WTC11 (cell line): ENCODE data around the gene BCAM. TPM values are rescaled to one million over a fixed set of nuclear protein-coding genes. Genes with fewer than 3 reads are reported as not detected.

Experiments used
- ATAC-seq: fragments of 200-7000 bp; cut with Tn5 transposase; 2 replicates; pipeline ENCODE4 v1.10.0; 2021; ENCODE audit warnings: mild to moderate bottlenecking, moderate library complexity
- CTCF ChIA-PET: fragments of 300-600 bp; sonication (Branson Sonifier 250); formaldehyde crosslinking; loops from one replicate; lab custom pipeline; 2021; ENCODE audit warnings: antibody characterized with exemption; lab: Charles Lee
- POLR2A ChIA-PET: fragments of 350-600 bp; sonication (Branson Sonifier 250); formaldehyde crosslinking; loops from one replicate; lab custom pipeline; 2021; ENCODE audit warnings: antibody characterized with exemption; lab: Charles Lee
- DNase-seq: peaks from one replicate; pipeline ENCODE4 v3.0.0; 2021; ENCODE audit warnings: low spot score
- H3K27ac Mint-ChIP-seq: 2 replicates; pipeline ENCODE4 v1.8.0; 2021; ENCODE audit warnings: mixed read lengths
- H3K27me3 Mint-ChIP-seq: 2 replicates; pipeline ENCODE4 v1.8.0; 2021; ENCODE audit warnings: low read depth, mild to moderate bottlenecking, moderate library complexity, mixed read lengths
- H3K36me3 Mint-ChIP-seq: 2 replicates; pipeline ENCODE4 v1.8.0; 2021; ENCODE audit warnings: mixed read lengths
- H3K4me1 Mint-ChIP-seq: 2 replicates; pipeline ENCODE4 v1.8.0; 2022; ENCODE audit warnings: mixed read lengths
- H3K4me3 Mint-ChIP-seq: 2 replicates; pipeline ENCODE4 v1.8.0; 2021; ENCODE audit warnings: mild to moderate bottlenecking, moderate library complexity, mixed read lengths
- H3K9me3 Mint-ChIP-seq: 2 replicates; pipeline ENCODE4 v1.8.0; 2021; ENCODE audit warnings: mixed read lengths
- CREM ChIP-seq: sonication (generic); formaldehyde crosslinking; IDR thresholded peaks from 2 replicates; pipeline ENCODE4 v1.8.1; 2022; ENCODE audit warnings: mild to moderate bottlenecking, missing genetic modification reagents, moderate library complexity
- FOXK1 ChIP-seq: sonication (generic); formaldehyde crosslinking; IDR thresholded peaks from 2 replicates; pipeline ENCODE4 v1.8.0; 2022; ENCODE audit warnings: mild to moderate bottlenecking, moderate library complexity, missing genetic modification reagents
- FOXP1 ChIP-seq: sonication (generic); formaldehyde crosslinking; IDR thresholded peaks from 2 replicates; pipeline ENCODE4 v1.8.0; 2022; ENCODE audit warnings: missing genetic modification reagents, mild to moderate bottlenecking, moderate library complexity, borderline replicate concordance
- IRF2 ChIP-seq: sonication (generic); formaldehyde crosslinking; IDR thresholded peaks from 2 replicates; pipeline ENCODE4 v1.8.0; 2022; ENCODE audit warnings: low read depth, missing genetic modification reagents, borderline replicate concordance
- JAZF1 ChIP-seq: fragments of 250-450 bp; sonication (Bioruptor Pico); IDR thresholded peaks from 2 replicates; pipeline ENCODE4 v1.9.0; 2021; ENCODE audit warnings: moderate library complexity, mild to moderate bottlenecking, inconsistent platforms
- MYBL2 ChIP-seq: sonication (generic); formaldehyde crosslinking; IDR thresholded peaks from 2 replicates; pipeline ENCODE4 v1.8.1; 2023; ENCODE audit warnings: mild to moderate bottlenecking, moderate library complexity, missing genetic modification reagents
- SMAD4 ChIP-seq: sonication (generic); formaldehyde crosslinking; IDR thresholded peaks from 2 replicates; pipeline ENCODE4 v1.8.0; 2022; ENCODE audit warnings: mild to moderate bottlenecking, missing genetic modification reagents
- TEAD1 ChIP-seq: sonication (generic); formaldehyde crosslinking; IDR thresholded peaks from 2 replicates; pipeline ENCODE4 v1.8.0; 2022; ENCODE audit warnings: mild to moderate bottlenecking, missing genetic modification reagents
- ZBTB21 ChIP-seq: sonication (generic); formaldehyde crosslinking; IDR thresholded peaks from 2 replicates; pipeline ENCODE4 v1.8.1; 2023; ENCODE audit warnings: mild to moderate bottlenecking, missing genetic modification reagents, borderline replicate concordance
- ZNF671 ChIP-seq: fragments of 250-450 bp; sonication (Bioruptor Pico); IDR thresholded peaks from 2 replicates; pipeline ENCODE4 v1.8.0; 2021; ENCODE audit warnings: mild to moderate bottlenecking
- total RNA-seq: library from RNA; stranded (reverse); gene quantifications from 3 replicates; pipeline ENCODE4 v1.2.3, GENCODE V29; 2021
- TF ChIP-seq, protein P1 (sequence below): fragments of 250-450 bp; sonication (Bioruptor Pico); conservative IDR thresholded peaks from 2 replicates; pipeline ENCODE4 v1.9.0; 2021; ENCODE audit warnings: mild to moderate bottlenecking
- TF ChIP-seq, protein P2 (sequence below): sonication (generic); formaldehyde crosslinking; IDR thresholded peaks from 2 replicates; pipeline ENCODE4 v1.8.0; 2023; ENCODE audit warnings: mild to moderate bottlenecking, missing genetic modification reagents
- TF ChIP-seq, protein P3 (sequence below): sonication (generic); formaldehyde crosslinking; IDR thresholded peaks from 2 replicates; pipeline ENCODE4 v1.8.1; 2023; ENCODE audit warnings: mild to moderate bottlenecking, moderate library complexity, missing genetic modification reagents
- TF ChIP-seq, protein P4 (sequence below): sonication (generic); formaldehyde crosslinking; IDR thresholded peaks from 2 replicates; pipeline ENCODE4 v1.8.1; 2022; ENCODE audit warnings: missing genetic modification reagents, borderline replicate concordance
- TF ChIP-seq, protein P5 (sequence below): sonication (generic); formaldehyde crosslinking; IDR thresholded peaks from 2 replicates; pipeline ENCODE4 v1.8.1; 2022; ENCODE audit warnings: low read depth, mild to moderate bottlenecking, moderate library complexity, missing genetic modification reagents, borderline replicate concordance
- TF ChIP-seq, protein P6 (sequence below): sonication (generic); formaldehyde crosslinking; IDR thresholded peaks from 2 replicates; pipeline ENCODE4 v1.8.0; 2022; ENCODE audit warnings: missing genetic modification reagents

The BCAM gene
- total RNA-seq, 1 experiment from 2014 or later, result 73.1 TPM

DNA sequence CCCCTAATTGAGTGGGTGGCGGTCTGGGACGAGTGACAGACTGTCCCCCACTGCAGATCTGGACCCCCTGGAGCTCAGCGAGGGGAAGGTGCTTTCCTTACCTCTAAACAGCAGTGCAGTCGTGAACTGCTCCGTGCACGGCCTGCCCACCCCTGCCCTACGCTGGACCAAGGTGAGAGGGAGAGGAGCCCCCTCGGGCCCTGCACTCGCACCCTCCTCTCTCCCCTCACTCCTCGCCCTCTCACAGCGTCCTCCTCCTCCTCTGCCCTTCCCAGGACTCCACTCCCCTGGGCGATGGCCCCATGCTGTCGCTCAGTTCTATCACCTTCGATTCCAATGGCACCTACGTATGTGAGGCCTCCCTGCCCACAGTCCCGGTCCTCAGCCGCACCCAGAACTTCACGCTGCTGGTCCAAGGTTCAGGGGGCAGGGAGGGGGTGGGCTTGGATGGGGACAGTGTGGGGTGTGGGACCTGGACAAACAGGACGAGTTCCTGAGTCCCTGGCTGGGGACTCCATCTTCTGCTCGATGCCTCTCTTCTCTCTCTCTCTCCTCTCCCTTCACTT, 9.6 kb downstream of the BCAM start (continued):
- TF ChIP-seq, protein P1, sequence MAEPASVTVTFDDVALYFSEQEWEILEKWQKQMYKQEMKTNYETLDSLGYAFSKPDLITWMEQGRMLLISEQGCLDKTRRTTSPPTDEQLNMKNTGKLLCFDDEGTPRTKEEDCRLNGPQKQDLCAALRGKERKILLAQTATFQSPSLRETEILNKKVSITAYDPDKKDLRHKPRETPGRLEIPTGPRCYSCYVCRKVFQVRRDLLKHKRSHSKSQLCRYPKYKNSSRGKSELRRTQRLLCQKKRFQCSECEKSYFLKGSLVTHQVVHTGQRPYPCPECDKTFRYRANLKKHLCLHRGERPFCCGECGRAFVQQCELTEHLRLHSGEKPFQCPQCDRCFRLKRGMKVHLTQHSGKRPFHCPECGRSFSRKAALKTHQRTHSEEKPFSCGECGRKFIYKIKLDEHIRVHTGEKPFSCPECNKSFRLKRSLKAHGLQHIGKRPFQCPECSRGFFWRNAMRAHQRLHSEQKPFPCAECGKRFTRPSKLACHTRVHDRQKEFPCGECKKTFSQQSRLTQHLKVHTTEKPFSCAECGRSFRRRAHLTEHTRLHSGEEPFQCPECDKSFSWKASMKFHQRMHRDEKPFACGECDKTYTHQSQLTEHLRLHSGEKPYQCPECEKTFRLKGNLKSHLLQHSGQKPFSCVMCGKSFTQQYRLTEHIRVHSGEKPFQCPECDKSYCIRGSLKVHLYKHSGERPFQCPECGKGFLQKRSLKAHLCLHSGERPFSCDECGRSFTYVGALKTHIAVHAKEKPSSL (CRISPR knock-in tag), result no peak
- TF ChIP-seq, protein P2, sequence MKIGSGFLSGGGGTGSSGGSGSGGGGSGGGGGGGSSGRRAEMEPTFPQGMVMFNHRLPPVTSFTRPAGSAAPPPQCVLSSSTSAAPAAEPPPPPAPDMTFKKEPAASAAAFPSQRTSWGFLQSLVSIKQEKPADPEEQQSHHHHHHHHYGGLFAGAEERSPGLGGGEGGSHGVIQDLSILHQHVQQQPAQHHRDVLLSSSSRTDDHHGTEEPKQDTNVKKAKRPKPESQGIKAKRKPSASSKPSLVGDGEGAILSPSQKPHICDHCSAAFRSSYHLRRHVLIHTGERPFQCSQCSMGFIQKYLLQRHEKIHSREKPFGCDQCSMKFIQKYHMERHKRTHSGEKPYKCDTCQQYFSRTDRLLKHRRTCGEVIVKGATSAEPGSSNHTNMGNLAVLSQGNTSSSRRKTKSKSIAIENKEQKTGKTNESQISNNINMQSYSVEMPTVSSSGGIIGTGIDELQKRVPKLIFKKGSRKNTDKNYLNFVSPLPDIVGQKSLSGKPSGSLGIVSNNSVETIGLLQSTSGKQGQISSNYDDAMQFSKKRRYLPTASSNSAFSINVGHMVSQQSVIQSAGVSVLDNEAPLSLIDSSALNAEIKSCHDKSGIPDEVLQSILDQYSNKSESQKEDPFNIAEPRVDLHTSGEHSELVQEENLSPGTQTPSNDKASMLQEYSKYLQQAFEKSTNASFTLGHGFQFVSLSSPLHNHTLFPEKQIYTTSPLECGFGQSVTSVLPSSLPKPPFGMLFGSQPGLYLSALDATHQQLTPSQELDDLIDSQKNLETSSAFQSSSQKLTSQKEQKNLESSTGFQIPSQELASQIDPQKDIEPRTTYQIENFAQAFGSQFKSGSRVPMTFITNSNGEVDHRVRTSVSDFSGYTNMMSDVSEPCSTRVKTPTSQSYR (CRISPR knock-in tag), result no peak
- no peak for TF ChIP-seq FOXK1 (CRISPR knock-in tag)
- TF ChIP-seq, protein P3, sequence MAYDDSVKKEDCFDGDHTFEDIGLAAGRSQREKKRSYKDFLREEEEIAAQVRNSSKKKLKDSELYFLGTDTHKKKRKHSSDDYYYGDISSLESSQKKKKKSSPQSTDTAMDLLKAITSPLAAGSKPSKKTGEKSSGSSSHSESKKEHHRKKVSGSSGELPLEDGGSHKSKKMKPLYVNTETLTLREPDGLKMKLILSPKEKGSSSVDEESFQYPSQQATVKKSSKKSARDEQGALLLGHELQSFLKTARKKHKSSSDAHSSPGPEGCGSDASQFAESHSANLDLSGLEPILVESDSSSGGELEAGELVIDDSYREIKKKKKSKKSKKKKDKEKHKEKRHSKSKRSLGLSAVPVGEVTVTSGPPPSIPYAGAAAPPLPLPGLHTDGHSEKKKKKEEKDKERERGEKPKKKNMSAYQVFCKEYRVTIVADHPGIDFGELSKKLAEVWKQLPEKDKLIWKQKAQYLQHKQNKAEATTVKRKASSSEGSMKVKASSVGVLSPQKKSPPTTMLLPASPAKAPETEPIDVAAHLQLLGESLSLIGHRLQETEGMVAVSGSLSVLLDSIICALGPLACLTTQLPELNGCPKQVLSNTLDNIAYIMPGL, result no peak

DNA sequence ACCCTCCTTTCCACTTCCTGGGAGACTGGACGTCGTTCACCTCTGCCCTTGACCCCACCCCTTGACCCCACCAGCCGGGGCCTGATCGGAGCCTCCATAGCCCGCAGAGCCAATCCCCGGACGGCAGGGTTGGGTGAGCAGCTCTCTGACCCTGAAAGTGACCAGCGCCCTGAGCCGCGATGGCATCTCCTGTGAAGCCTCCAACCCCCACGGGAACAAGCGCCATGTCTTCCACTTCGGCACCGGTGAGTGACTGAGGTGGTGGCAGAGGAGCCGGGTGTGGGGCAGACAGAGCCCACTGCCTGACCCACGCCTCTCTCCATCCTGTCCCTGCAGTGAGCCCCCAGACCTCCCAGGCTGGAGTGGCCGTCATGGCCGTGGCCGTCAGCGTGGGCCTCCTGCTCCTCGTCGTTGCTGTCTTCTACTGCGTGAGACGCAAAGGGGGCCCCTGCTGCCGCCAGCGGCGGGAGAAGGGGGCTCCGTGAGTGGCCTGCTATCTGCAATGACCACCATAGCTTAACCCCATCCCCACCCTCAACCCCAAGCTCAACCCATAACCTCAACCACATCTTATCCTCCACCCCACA, 10.4 kb downstream of the BCAM start:
- Mint-ChIP-seq H3K27me3 (peaks cover 81% of the 10 kb centered on the region), H3K9me3 (no peaks in the 10 kb centered on the region), H3K4me1 (no peaks in the 10 kb centered on the region), H3K4me3 (no peak overlapping the region), H3K27ac (no peak overlapping the region), H3K36me3 (peaks cover 18% of the 10 kb centered on the region)
- CTCF ChIA-PET, result no interaction called here
- DNase-seq, result no peak
- ATAC-seq, result no peak
- POLR2A ChIA-PET, result no interaction called here
- TF ChIP-seq MYBL2, result no peak
- TF ChIP-seq ZNF671 (CRISPR knock-in tag), result no peak
- TF ChIP-seq, protein P4, sequence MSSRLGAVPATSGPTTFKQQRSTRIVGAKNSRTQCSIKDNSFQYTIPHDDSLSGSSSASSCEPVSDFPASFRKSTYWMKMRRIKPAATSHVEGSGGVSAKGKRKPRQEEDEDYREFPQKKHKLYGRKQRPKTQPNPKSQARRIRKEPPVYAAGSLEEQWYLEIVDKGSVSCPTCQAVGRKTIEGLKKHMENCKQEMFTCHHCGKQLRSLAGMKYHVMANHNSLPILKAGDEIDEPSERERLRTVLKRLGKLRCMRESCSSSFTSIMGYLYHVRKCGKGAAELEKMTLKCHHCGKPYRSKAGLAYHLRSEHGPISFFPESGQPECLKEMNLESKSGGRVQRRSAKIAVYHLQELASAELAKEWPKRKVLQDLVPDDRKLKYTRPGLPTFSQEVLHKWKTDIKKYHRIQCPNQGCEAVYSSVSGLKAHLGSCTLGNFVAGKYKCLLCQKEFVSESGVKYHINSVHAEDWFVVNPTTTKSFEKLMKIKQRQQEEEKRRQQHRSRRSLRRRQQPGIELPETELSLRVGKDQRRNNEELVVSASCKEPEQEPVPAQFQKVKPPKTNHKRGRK (CRISPR knock-in tag), result no peak
- no peak for TF ChIP-seq FOXP1 (CRISPR knock-in tag)
- no peak for TF ChIP-seq IRF2 (CRISPR knock-in tag)
- TF ChIP-seq TEAD1 (CRISPR knock-in tag), result no peak
- TF ChIP-seq, protein P5, sequence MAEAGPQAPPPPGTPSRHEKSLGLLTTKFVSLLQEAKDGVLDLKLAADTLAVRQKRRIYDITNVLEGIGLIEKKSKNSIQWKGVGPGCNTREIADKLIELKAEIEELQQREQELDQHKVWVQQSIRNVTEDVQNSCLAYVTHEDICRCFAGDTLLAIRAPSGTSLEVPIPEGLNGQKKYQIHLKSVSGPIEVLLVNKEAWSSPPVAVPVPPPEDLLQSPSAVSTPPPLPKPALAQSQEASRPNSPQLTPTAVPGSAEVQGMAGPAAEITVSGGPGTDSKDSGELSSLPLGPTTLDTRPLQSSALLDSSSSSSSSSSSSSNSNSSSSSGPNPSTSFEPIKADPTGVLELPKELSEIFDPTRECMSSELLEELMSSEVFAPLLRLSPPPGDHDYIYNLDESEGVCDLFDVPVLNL, result no peak
- TF ChIP-seq JAZF1 (CRISPR knock-in tag), result no peak
- TF ChIP-seq ZBTB21 (CRISPR knock-in tag), result no peak
- no peak for TF ChIP-seq CREM (CRISPR knock-in tag)
- no peak for TF ChIP-seq SMAD4 (CRISPR knock-in tag)
- TF ChIP-seq, protein P6, sequence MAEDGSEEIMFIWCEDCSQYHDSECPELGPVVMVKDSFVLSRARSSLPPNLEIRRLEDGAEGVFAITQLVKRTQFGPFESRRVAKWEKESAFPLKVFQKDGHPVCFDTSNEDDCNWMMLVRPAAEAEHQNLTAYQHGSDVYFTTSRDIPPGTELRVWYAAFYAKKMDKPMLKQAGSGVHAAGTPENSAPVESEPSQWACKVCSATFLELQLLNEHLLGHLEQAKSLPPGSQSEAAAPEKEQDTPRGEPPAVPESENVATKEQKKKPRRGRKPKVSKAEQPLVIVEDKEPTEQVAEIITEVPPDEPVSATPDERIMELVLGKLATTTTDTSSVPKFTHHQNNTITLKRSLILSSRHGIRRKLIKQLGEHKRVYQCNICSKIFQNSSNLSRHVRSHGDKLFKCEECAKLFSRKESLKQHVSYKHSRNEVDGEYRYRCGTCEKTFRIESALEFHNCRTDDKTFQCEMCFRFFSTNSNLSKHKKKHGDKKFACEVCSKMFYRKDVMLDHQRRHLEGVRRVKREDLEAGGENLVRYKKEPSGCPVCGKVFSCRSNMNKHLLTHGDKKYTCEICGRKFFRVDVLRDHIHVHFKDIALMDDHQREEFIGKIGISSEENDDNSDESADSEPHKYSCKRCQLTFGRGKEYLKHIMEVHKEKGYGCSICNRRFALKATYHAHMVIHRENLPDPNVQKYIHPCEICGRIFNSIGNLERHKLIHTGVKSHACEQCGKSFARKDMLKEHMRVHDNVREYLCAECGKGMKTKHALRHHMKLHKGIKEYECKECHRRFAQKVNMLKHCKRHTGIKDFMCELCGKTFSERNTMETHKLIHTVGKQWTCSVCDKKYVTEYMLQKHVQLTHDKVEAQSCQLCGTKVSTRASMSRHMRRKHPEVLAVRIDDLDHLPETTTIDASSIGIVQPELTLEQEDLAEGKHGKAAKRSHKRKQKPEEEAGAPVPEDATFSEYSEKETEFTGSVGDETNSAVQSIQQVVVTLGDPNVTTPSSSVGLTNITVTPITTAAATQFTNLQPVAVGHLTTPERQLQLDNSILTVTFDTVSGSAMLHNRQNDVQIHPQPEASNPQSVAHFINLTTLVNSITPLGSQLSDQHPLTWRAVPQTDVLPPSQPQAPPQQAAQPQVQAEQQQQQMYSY (CRISPR knock-in tag), result no peak
